Measurements from ENCODE around the gene URAD.

URAD gene

DNA sequence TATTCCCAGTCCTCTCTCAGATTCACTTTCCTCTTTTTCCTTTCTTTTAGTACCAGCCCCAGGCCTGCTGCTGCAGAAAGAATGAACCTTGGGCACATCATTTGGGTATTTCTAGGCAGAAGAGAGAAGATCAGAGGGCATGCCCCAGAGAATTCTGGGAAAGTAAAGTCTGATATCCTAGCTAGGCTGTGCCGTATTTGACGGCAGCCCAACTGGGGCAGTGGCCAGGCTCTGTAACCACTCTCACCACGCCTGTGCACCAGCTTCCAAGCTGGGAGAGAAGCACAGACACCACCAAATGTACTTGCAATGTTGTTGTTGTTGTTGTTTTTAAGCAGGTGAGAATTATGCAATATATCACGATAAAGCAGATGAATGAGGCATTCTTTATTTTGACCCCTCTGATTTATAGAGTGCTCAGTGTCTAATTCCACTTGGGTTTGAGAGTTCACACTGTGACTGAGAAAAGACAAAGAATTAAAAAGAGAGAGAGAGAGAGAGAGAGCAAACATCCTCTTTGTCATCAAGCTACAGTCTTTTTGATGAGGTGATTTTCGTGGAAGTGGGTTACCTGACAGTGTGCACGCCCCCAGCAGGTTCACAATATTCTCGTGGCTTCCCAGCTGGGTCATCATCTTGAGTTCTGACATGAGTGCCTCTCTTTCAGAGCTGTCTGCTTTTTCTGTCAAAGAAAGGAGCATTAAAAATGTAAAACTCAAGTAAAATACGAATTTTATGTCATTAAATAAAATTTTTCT lies 39.3 kb upstream of the URAD start:
- H3K27ac ChIP-seq: no peak overlapping the region
- DNase-seq (ENCODE audit: low spot score): no peak
- TF ChIP-seq CTCF (IDR thresholded peaks at IDR 0.05): no peak
- no peak overlapping the region for H3K4me3 ChIP-seq

- no peak for DNase-seq (ENCODE audit: low spot score)
- no peak overlapping the region for H3K27ac ChIP-seq
- TF ChIP-seq CTCF (IDR thresholded peaks at IDR 0.05): no peak
- no peak overlapping the region for H3K4me3 ChIP-seq
Measured at GRCh38 chr13:28027071-28027470, 38.6 kb upstream of the URAD start.

DNA sequence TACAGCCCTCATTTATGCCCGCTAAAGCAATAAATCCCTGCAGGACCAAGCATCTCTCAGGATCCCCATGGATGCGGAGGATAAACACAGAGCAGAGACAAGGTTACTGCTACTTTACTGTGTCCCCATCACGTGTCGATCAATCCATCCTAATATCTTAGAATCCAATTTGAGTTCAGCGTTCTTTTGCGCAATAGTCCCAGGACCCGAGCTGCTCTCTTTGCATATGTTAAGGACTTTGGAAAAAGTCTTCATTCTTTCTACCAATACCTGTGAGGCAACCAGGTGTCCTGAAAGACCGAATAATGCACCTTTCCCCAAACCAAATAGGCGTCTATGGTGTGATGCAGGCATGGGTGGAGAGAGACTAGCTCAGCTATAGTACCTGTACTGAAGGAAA lies 38.0 kb upstream of the URAD start:
- H3K4me3 ChIP-seq: no peak overlapping the region
- no peak for TF ChIP-seq CTCF (IDR thresholded peaks at IDR 0.05)
- no peak overlapping the region for H3K27ac ChIP-seq
- no peak for DNase-seq (ENCODE audit: low spot score)

DNA sequence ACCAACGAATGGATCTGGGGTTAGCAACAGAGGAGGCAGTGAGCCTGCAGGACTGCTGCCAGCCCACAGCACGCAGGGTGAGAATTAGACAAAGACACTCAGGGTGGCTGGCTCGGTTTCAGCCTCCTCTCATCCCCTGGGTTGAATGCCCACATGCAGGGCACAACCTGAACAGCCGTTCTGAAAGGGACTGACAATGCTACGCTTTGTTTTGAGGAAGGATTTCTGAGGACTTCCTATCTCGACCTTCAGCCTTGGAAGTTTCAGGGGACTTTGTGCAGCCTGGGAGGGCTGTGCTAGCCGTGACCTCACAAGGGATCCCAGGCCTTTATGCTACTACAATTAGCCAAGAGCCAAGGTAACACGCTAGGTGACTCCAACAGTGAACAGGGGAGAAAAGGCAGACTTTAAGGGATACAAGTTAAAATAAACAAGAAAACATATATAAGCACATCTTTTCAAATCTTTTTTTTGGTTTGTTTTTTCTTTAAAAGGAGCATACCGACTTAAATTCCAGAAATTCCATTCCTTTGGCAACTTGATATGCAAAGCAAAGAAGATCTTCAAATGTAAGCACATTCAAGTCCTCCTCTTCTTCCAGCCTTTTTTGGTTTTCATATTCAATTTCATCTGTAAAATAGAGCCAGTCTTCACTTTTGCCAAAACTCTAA lies 34.5 kb upstream of the URAD start:
- Histone ChIP-seq H3K27ac (no peak overlapping the region), H3K4me3 (no peak overlapping the region)
- TF ChIP-seq CTCF (IDR thresholded peaks at IDR 0.05): no peak
- DNase-seq (ENCODE audit: low spot score): no peak

GRCh38 chr13:28014301-28014700 lies 25.8 kb upstream of the URAD start:
- no peak for TF ChIP-seq CTCF (IDR thresholded peaks at IDR 0.05)
- H3K27ac ChIP-seq: no peak overlapping the region
- no peak overlapping the region for H3K4me3 ChIP-seq
- no peak for DNase-seq (ENCODE audit: low spot score)

DNA sequence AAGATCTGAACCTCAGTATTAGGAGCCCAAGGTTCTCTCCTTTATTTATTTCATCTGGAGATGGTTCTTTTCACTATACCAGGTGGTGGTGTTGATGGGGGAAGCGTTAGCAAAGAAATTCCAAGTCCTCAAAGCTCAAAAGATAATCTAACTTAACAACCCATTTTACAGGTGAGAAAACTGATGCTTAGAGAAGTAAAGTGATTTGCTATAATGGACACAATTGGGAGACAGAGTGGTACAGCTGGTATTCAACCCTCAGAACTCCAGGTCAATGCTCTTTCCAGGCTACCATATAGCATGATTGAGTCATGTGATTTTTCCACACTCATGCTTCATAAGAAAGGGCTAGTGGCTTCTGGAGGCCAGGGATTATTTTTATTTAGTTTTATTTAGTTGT lies 25.0 kb upstream of the URAD start:
- DNase-seq (ENCODE audit: low spot score): no peak
- H3K27ac ChIP-seq: no peak overlapping the region

More for the DNA sequence above, 25.0 kb upstream of the URAD start:
- no peak for TF ChIP-seq CTCF (IDR thresholded peaks at IDR 0.05)
- H3K4me3 ChIP-seq: no peak overlapping the region
